CD4-positive, alpha-beta T cell treated with Interleukin-6 for 4 hours (primary cell): ENCODE data around the gene KRT80.
A peak's percentile ranks its signal among the peaks of the same experiment; 100 is the strongest.

Experiments used
- DNase-seq: peaks from one replicate; pipeline ENCODE4 v3.0.0-alpha.2; 2020; ENCODE audit warnings: mixed read lengths

KRT80 gene

GRCh38 chr12:52126605-52127578, 64.9 kb downstream of the KRT80 start:
- DNase-seq: no peak

- no peak for DNase-seq
Observed at GRCh38 chr12:52126050-52126604, 65.7 kb downstream of the KRT80 start.

- DNase-seq: no peak
Observed at GRCh38 chr12:52125476-52125900, 66.3 kb downstream of the KRT80 start.

GRCh38 chr12:52123487-52124186, 68.2 kb downstream of the KRT80 start:
- DNase-seq: no peak

- no peak for DNase-seq
Observed at GRCh38 chr12:52122904-52123303, 68.9 kb downstream of the KRT80 start.

GRCh38 chr12:52122540-52122871, 69.3 kb downstream of the KRT80 start:
- DNase-seq: no peak

GRCh38 chr12:52121824-52122539, 69.8 kb downstream of the KRT80 start:
- peak; percentile 73 for DNase-seq

GRCh38 chr12:52120951-52121823, 70.6 kb downstream of the KRT80 start:
- no peak for DNase-seq

GRCh38 chr12:52119398-52120254, 72.2 kb downstream of the KRT80 start:
- DNase-seq: peak; percentile 42
